Effector memory CD4-positive, alpha-beta T cell (primary cell): ENCODE measurements around the gene TTC8.
A peak's percentile ranks its signal among the peaks of the same experiment; 100 is the strongest.

Source experiments
- DNase-seq, 3 donors: peaks; one replicate each; pipeline ENCODE4 v3.0.0-alpha.2; 2020
- H3K27ac ChIP-seq: 2 replicates; pipeline ENCODE4 v1.7.0; 2013; ENCODE audit warnings: mild to moderate bottlenecking, low read length, moderate library complexity; ENCODE audit not compliant: insufficient read depth, poor library complexity, severe bottlenecking
- H3K27me3 ChIP-seq: replicated peaks from 2 replicates; pipeline ENCODE4 v1.7.0; 2013; ENCODE audit warnings: mild to moderate bottlenecking, low read length; ENCODE audit not compliant: insufficient read depth, control insufficient read depth, poor library complexity, severe bottlenecking
- H3K36me3 ChIP-seq: 2 replicates; pipeline ENCODE4 v1.7.0; 2013; ENCODE audit warnings: mild to moderate bottlenecking, low read length, moderate library complexity; ENCODE audit not compliant: control insufficient read depth, insufficient read depth
- H3K4me1 ChIP-seq: 2 replicates; pipeline ENCODE4 v1.7.0; 2013; ENCODE audit warnings: low read length, mild to moderate bottlenecking; ENCODE audit not compliant: control insufficient read depth, insufficient read depth, poor library complexity, severe bottlenecking
- H3K4me3 ChIP-seq: 2 replicates; pipeline ENCODE4 v1.7.0; 2013; ENCODE audit warnings: low read length, low read depth, mild to moderate bottlenecking; ENCODE audit not compliant: insufficient read depth, poor library complexity, severe bottlenecking
- H3K9me3 ChIP-seq: 2 replicates; pipeline ENCODE4 v1.7.0; 2013; ENCODE audit warnings: mild to moderate bottlenecking, low read length, moderate library complexity; ENCODE audit not compliant: control insufficient read depth

The TTC8 gene

DNA sequence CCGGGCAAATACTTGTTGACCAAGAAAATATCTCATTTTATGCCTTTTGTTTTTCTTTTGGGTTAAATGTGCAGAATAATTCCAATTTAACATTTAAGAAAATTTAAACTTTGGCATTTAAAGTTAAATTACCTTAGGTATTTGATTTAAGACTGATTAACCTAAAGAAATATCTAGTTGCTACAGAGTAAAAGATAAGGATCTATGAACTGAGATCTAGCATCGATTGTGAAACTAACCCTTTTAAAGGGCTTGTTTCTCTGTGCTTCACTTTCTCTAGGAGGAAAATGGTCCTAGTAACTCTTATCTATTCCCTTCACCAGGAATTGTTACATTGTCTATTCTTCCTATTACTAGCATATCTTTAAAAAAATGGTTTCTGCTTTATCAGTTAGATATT lies 2.6 kb upstream of the TTC8 start:
- peaks cover 10% of the 10 kb centered on the region for H3K4me1 ChIP-seq
- no peaks in the 10 kb centered on the region for H3K9me3 ChIP-seq
- no peaks in the 10 kb centered on the region for H3K36me3 ChIP-seq
- no peak overlapping the region for H3K4me3 ChIP-seq
- H3K27ac ChIP-seq = no peak overlapping the region
- no peaks in the 10 kb centered on the region for H3K27me3 ChIP-seq
- DNase-seq = no peak

DNA sequence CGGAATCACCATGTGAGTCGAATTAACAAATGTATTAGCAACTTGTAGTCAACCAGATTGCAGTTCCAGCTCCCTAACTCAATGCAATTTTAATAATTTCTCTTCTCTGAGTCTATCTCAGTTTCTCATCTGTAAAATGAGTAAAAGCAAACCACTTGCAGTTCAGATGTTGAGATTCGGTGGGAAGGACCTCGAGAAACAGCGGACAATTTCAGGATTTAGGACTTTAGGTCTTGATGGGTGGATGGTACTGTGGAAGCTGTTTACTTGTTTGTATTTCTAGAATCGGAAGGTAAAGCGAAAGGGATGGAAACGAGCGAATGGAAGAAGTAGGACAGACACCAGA lies 510 bp upstream of the TTC8 start:
- peaks cover 10% of the 10 kb centered on the region for H3K4me1 ChIP-seq
- DNase-seq = no peak

DNA sequence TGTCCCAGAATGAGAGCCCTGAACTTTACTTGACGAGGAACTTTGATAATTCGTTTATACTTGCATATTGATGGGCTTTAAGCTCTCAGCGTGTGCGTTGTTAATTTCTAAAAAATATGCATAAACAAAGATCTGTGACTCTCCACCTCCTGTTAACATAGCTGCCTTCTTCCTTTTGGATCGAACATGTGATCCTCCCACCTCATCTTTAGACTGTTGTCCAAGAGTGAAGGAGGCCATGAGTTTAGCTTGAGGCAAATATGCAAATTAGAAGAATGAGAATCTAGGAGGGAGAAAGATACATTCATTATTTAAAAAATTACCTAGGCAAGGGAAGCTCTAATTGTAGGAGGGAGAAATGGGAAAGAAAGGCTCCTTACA lies 617 bp downstream of the TTC8 start:
- DNase-seq = no peak
- H3K4me3 ChIP-seq = peak overlapping the region; percentile 66
- H3K27me3 ChIP-seq = no peaks in the 10 kb centered on the region
- no peaks in the 10 kb centered on the region for H3K9me3 ChIP-seq
- peaks cover 10% of the 10 kb centered on the region for H3K4me1 ChIP-seq
- no peaks in the 10 kb centered on the region for H3K36me3 ChIP-seq
- H3K27ac ChIP-seq = no peak overlapping the region

More for the DNA sequence above, 510 bp upstream of the TTC8 start:
- no peaks in the 10 kb centered on the region for H3K36me3 ChIP-seq
- H3K4me3 ChIP-seq = peak overlapping the region; percentile 66
- H3K9me3 ChIP-seq = no peaks in the 10 kb centered on the region
- H3K27ac ChIP-seq = peak overlapping the region; percentile 84
- no peaks in the 10 kb centered on the region for H3K27me3 ChIP-seq

DNA sequence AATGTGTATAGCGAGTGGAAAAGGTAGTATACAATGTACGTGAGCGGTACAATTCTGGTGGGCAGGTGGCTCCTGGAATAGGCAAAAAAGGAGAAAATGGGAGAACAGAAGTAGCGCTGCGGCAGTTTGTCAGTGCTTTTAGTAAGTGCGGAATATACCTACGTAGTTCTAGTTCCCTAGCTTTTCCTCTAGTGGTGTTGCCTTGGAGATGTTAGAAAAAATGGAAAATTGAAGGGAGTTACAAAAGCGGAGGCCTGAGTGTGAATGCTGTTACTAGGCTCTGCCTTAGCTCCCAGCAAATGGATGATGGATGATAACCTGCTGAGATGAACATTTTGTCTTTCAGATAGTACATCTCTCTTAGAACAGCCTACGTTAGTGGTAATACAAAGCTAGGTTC lies 1.1 kb downstream of the TTC8 start:
- no peak for DNase-seq
- H3K4me3 ChIP-seq = no peak overlapping the region

DNA sequence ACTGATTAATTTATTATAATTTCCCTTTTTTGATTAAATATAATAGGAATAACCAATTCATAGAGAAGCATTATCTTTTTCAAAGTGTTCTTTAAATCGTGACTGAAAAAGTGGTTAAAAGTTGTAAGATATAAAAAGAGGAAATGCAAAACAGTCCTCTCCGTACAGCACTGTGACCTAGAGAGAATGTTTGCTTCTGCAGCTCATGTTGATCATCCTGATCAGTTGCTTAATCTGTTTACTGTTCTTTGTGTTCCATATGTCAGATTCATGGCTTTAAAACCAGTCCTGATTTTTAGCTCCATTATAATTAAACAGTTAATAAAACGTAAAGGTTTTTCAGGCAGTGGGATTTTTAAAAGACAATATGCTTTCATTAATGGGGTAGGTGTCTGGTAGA lies 4.7 kb downstream of the TTC8 start:
- no peak for DNase-seq
- H3K36me3 ChIP-seq = no peaks in the 10 kb centered on the region
- H3K9me3 ChIP-seq = no peaks in the 10 kb centered on the region
- H3K27me3 ChIP-seq = no peaks in the 10 kb centered on the region
- H3K4me3 ChIP-seq = no peak overlapping the region
- H3K4me1 ChIP-seq = peaks cover 5% of the 10 kb centered on the region
- no peak overlapping the region for H3K27ac ChIP-seq

More for the DNA sequence above, 1.1 kb downstream of the TTC8 start:
- Histone ChIP-seq H3K36me3 (no peaks in the 10 kb centered on the region), H3K9me3 (no peaks in the 10 kb centered on the region), H3K27me3 (no peaks in the 10 kb centered on the region), H3K27ac (no peak overlapping the region), H3K4me1 (peaks cover 10% of the 10 kb centered on the region)

DNA sequence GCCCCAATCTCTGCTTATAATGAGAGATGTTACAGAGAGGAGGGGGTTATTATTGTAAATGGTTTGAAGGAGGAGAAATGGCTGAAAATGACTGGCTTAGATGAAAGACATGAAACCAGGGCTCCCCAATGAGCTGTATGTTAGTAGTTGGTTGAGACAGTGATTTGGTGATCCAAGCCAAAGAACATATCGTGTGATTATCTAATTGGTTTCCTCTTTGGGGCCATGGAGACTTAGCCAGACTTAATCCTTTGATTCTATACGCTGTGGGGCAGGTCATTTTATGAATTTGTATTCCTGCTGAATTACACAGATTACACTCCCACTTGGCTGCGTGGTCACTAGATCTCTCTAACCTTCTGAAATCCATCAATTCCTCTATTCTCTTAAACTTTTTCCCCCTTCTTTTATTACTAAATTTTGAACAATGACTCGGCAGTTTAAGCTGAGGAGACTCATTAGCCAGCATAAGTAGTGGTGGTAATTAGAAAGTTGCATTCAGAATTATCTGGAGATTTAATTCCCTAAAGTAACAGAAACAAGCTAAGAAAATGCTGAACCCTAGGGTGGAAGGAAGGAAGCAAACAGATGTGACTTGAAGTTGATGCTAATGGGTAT lies 5.3 kb downstream of the TTC8 start:
- Histone ChIP-seq H3K27me3 (no peaks in the 10 kb centered on the region), H3K9me3 (no peaks in the 10 kb centered on the region), H3K27ac (no peak overlapping the region), H3K36me3 (no peaks in the 10 kb centered on the region), H3K4me1 (peaks cover 4% of the 10 kb centered on the region), H3K4me3 (no peak overlapping the region)
- DNase-seq = no peak

DNA sequence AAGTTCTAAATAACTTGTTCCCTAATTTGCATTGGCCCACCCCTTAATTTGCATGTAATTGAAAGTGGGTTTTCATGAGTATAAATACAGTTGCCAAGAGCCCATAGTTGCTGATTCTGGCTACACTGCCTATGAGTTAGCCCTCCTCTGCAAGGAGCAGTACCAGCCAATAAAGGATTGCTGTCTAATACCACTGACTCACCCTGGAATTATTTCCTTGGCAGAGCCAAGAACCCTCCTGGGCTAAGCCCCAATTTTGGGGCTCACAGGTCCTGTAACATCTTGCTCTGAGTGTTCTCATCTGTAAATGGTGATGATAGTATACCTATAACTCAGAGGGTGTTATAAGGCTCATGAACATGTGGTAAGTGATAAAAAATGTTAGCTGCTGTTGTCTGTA lies 6.8 kb downstream of the TTC8 start:
- Histone ChIP-seq H3K4me3 (no peak overlapping the region), H3K36me3 (no peaks in the 10 kb centered on the region)
- no peak for DNase-seq

DNA sequence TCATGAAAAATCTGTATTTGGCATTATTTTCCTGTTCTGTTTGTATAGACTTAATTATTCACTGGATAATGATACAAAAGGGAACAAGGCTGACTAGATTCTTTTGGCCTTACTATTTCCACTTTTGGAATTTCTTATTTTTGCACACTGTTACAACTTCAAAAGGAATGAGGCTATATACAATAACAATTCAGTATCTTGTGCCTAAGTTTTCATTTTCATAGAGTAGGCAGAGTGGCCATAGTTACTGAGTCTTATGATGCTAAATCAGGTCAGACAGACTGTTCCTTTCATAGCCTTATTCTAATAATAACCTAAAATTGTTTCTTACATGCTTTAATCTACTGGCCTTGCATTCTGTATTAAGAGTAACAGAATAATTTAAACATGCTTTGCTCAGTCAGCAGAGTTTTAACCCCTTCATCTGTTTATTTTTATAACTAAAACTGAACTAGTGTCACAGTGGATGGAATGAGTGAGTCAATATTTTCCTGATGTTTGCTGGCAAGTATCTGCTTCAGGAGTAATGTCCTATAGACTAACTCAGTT lies 10.5 kb downstream of the TTC8 start:
- no peak for DNase-seq
- no peak overlapping the region for H3K4me3 ChIP-seq
- H3K36me3 ChIP-seq = no peaks in the 10 kb centered on the region
- H3K9me3 ChIP-seq = no peaks in the 10 kb centered on the region
- no peaks in the 10 kb centered on the region for H3K4me1 ChIP-seq
- H3K27me3 ChIP-seq = no peaks in the 10 kb centered on the region
- no peak overlapping the region for H3K27ac ChIP-seq

More for the DNA sequence above, 6.8 kb downstream of the TTC8 start:
- no peaks in the 10 kb centered on the region for H3K27me3 ChIP-seq
- H3K27ac ChIP-seq = no peak overlapping the region
- H3K4me1 ChIP-seq = no peaks in the 10 kb centered on the region
- no peaks in the 10 kb centered on the region for H3K9me3 ChIP-seq

DNA sequence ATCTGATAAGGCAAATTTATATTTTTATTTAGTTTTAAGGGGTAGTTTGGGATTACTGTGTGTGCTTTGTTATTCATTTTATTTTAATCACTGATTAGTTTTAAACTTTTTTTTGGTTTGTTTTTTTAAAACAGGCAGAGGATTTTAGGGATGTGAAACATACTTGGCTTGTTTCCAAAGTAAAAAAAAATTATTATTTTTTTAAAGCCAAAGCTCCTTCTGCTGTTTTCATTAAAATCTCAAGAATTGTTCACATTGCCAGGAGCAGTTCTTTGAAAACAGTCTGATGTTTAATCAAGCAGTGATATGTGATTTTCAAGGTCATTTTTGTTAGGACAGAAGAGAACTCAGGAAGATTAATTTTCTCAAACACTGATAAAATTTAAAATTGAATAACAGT lies 11.2 kb downstream of the TTC8 start:
- no peak overlapping the region for H3K4me3 ChIP-seq
- H3K9me3 ChIP-seq = no peaks in the 10 kb centered on the region
- H3K27ac ChIP-seq = no peak overlapping the region
- no peaks in the 10 kb centered on the region for H3K27me3 ChIP-seq
- H3K4me1 ChIP-seq = no peaks in the 10 kb centered on the region
- no peak for DNase-seq
- no peaks in the 10 kb centered on the region for H3K36me3 ChIP-seq

DNA sequence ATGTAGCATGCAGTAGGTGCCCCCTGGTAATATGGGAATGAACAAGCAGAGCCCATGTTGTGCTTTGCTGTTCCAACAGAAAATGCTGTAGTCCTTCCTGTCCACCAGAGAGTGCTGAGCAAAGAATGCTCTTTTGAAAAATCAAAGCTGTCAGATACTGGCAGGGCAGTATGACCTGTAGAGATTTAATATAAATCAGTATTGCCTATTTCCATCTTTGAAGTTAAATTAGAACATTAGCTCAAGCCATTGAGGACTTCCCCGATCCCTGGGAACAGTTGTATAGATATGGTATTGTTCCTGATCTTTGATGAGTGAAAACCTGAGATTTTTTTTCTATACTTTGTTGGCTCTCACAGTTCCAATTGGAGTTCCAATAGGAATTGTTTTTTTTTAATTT lies 13.0 kb downstream of the TTC8 start:
- no peak for DNase-seq
- H3K4me1 ChIP-seq = no peaks in the 10 kb centered on the region
- no peak overlapping the region for H3K4me3 ChIP-seq
- H3K27me3 ChIP-seq = no peaks in the 10 kb centered on the region
- no peak overlapping the region for H3K27ac ChIP-seq
- H3K36me3 ChIP-seq = no peaks in the 10 kb centered on the region
- H3K9me3 ChIP-seq = no peaks in the 10 kb centered on the region
